Neural cell (in vitro differentiated cells): ENCODE data around the gene IWS1.

Source experiments
- CTCF ChIP-seq: fragments of 450-650 bp; IDR thresholded peaks from 2 replicates; pipeline ENCODE4 v1.5.1; 2014; ENCODE audit warnings: antibody characterized with exemption, mild to moderate bottlenecking, moderate library complexity; ENCODE audit not compliant: poor library complexity, severe bottlenecking
- EP300 ChIP-seq: fragments of 450-650 bp; conservative IDR thresholded peaks from 2 replicates; pipeline ENCODE4 v1.6.1; 2014; ENCODE audit warnings: antibody characterized with exemption, mild to moderate bottlenecking, moderate library complexity; ENCODE audit not compliant: poor library complexity, severe bottlenecking
- EZH2 ChIP-seq: fragments of 200-600, 300-800 bp; shearing (Covaris generic), sonication (generic); IDR thresholded peaks from 2 replicates; pipeline ENCODE4 v1.6.1; 2014; ENCODE audit warnings: antibody characterized with exemption, low read length, borderline replicate concordance, mild to moderate bottlenecking; ENCODE audit not compliant: insufficient read depth, poor library complexity, severe bottlenecking
- MXI1 ChIP-seq: fragments of 450-650 bp; conservative IDR thresholded peaks from 2 replicates; pipeline ENCODE4 v1.6.1; 2014; ENCODE audit warnings: antibody characterized with exemption, mild to moderate bottlenecking; ENCODE audit not compliant: poor library complexity, severe bottlenecking
- POLR2AphosphoS5 ChIP-seq: IDR thresholded peaks from 2 replicates; pipeline ENCODE4 v1.6.1; 2012
- RAD21 ChIP-seq: fragments of 450-650 bp; conservative IDR thresholded peaks from 2 replicates; pipeline ENCODE4 v1.6.1; 2014; ENCODE audit warnings: antibody characterized with exemption, mild to moderate bottlenecking, moderate library complexity
- REST ChIP-seq: IDR thresholded peaks from 2 replicates; pipeline ENCODE4 v1.6.1; 2012; ENCODE audit warnings: borderline replicate concordance

- TF ChIP-seq CTCF (no peak), EZH2 (no peak), MXI1 (no peak), EP300 (no peak), POLR2AphosphoS5 (no peak), RAD21 (no peak), REST (no peak)
Measured at GRCh38 chr2:127456960-127457359, 69.3 kb downstream of the IWS1 start.
